ENCODE results near the gene TRMT61A. TPM values are rescaled to one million over a fixed set of nuclear protein-coding genes. Genes with fewer than 3 reads are reported as not detected.

The TRMT61A gene
- total and polyA plus RNA-seq, 9 of the 15 experiments (the other 6 are each of a cell fraction or from before 2014, with no cell fraction given) = 0.10 to 24.8 (median 5.1) TPM

DNA sequence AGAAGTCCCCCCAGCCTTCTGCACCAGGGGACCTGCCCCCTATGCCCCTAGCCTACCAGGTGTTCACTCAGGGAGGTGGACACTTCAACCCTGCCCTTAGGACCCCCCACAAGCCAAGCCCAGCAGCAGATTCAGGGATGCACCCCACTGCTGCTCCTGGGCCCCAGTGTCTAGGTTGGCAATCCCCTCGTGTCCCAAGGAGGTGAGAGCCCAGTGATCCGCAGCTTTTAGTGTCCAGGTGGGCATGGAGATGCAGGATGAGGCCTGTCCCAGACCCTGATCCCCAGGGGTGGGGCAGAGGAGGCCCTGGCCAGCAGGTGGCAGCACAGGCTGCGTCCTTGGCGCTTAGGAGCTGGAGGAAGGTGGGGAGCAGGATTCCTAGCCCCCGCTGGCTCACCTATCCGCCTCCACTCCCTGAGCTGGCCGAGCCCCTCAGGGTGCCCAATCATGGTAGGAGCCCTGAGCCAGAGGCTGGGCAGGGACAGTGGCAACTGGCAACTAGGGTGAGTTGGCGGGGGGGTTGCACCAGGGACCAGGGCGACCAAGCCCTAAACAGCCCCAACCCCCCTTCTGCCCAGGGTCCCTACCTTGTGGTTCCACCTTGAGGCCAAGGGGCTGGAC is 10.5 kb upstream of the TRMT61A start (continued):
- TF ChIP-seq, protein P1, sequence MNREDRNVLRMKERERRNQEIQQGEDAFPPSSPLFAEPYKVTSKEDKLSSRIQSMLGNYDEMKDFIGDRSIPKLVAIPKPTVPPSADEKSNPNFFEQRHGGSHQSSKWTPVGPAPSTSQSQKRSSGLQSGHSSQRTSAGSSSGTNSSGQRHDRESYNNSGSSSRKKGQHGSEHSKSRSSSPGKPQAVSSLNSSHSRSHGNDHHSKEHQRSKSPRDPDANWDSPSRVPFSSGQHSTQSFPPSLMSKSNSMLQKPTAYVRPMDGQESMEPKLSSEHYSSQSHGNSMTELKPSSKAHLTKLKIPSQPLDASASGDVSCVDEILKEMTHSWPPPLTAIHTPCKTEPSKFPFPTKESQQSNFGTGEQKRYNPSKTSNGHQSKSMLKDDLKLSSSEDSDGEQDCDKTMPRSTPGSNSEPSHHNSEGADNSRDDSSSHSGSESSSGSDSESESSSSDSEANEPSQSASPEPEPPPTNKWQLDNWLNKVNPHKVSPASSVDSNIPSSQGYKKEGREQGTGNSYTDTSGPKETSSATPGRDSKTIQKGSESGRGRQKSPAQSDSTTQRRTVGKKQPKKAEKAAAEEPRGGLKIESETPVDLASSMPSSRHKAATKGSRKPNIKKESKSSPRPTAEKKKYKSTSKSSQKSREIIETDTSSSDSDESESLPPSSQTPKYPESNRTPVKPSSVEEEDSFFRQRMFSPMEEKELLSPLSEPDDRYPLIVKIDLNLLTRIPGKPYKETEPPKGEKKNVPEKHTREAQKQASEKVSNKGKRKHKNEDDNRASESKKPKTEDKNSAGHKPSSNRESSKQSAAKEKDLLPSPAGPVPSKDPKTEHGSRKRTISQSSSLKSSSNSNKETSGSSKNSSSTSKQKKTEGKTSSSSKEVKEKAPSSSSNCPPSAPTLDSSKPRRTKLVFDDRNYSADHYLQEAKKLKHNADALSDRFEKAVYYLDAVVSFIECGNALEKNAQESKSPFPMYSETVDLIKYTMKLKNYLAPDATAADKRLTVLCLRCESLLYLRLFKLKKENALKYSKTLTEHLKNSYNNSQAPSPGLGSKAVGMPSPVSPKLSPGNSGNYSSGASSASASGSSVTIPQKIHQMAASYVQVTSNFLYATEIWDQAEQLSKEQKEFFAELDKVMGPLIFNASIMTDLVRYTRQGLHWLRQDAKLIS (CRISPR knock-in tag; IDR thresholded peaks at IDR 0.05) = no peak
- TF ChIP-seq SIN3A (IDR thresholded peaks at IDR 0.05; ENCODE audit: borderline replicate concordance in 2 of 2, control insufficient read depth in 1 of 2, low read depth in 2 of 2, low read length in 2 of 2) (0 out of 4 replicates have a peak, but pooled peaks of 1 of the 2 experiments have one; percentile 54), TCFL5 (CRISPR knock-in tag; conservative IDR thresholded peaks at IDR 0.05) (no peak), CBX1 (IDR thresholded peaks at IDR 0.05; ENCODE audit: low read depth) (no peak), CXXC5 (CRISPR knock-in tag; IDR thresholded peaks at IDR 0.05) (no peak), JUND (IDR thresholded peaks at IDR 0.05; ENCODE audit: borderline replicate concordance, low read depth, low read length) (peak; percentile 6; the same call in 1 of the 2 replicates), JUND (tag; IDR thresholded peaks at IDR 0.05; ENCODE audit: borderline replicate concordance, low read depth, low read length) (no peak), HDAC3 (IDR thresholded peaks at IDR 0.05; ENCODE audit: borderline replicate concordance, partially characterized antibody) (no peak), CHD4 (IDR thresholded peaks at IDR 0.05; ENCODE audit: insufficient read depth, insufficient replicate concordance, low read depth, low read length, poor library complexity, severe bottlenecking) (no peak)
- TF ChIP-seq, protein P2, sequence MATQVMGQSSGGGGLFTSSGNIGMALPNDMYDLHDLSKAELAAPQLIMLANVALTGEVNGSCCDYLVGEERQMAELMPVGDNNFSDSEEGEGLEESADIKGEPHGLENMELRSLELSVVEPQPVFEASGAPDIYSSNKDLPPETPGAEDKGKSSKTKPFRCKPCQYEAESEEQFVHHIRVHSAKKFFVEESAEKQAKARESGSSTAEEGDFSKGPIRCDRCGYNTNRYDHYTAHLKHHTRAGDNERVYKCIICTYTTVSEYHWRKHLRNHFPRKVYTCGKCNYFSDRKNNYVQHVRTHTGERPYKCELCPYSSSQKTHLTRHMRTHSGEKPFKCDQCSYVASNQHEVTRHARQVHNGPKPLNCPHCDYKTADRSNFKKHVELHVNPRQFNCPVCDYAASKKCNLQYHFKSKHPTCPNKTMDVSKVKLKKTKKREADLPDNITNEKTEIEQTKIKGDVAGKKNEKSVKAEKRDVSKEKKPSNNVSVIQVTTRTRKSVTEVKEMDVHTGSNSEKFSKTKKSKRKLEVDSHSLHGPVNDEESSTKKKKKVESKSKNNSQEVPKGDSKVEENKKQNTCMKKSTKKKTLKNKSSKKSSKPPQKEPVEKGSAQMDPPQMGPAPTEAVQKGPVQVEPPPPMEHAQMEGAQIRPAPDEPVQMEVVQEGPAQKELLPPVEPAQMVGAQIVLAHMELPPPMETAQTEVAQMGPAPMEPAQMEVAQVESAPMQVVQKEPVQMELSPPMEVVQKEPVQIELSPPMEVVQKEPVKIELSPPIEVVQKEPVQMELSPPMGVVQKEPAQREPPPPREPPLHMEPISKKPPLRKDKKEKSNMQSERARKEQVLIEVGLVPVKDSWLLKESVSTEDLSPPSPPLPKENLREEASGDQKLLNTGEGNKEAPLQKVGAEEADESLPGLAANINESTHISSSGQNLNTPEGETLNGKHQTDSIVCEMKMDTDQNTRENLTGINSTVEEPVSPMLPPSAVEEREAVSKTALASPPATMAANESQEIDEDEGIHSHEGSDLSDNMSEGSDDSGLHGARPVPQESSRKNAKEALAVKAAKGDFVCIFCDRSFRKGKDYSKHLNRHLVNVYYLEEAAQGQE (IDR thresholded peaks at IDR 0.05; ENCODE audit: borderline replicate concordance) = peak; percentile 63
- TF ChIP-seq, protein P2 (CRISPR knock-in tag; IDR thresholded peaks at IDR 0.05; ENCODE audit: low read depth) = peak; percentile 51; the same call in 1 of the 2 replicates
- TF ChIP-seq, protein P3, sequence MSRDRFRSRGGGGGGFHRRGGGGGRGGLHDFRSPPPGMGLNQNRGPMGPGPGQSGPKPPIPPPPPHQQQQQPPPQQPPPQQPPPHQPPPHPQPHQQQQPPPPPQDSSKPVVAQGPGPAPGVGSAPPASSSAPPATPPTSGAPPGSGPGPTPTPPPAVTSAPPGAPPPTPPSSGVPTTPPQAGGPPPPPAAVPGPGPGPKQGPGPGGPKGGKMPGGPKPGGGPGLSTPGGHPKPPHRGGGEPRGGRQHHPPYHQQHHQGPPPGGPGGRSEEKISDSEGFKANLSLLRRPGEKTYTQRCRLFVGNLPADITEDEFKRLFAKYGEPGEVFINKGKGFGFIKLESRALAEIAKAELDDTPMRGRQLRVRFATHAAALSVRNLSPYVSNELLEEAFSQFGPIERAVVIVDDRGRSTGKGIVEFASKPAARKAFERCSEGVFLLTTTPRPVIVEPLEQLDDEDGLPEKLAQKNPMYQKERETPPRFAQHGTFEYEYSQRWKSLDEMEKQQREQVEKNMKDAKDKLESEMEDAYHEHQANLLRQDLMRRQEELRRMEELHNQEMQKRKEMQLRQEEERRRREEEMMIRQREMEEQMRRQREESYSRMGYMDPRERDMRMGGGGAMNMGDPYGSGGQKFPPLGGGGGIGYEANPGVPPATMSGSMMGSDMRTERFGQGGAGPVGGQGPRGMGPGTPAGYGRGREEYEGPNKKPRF (IDR thresholded peaks at IDR 0.05; ENCODE audit: low read depth, low read length) = no peak

Measured in K562 (cell line).